HG03565 (cell line): Measurements from ENCODE around the gene SYCP2.

Experiments
- ATAC-seq: cut with Tn5 transposase; IDR thresholded peaks from one replicate; pipeline ENCODE4 v1.9.1; 2021; ENCODE audit warnings: mild to moderate bottlenecking, moderate library complexity; ENCODE audit not compliant: unreplicated experiment

SYCP2 gene

GRCh38 chr20:59945731-59946130, 12.3 kb upstream of the SYCP2 start:
- ATAC-seq = no peak

GRCh38 chr20:59945175-59945574, 11.7 kb upstream of the SYCP2 start:
- no peak for ATAC-seq

- no peak for ATAC-seq
These were observed 11.3 kb upstream of the SYCP2 start for GRCh38 chr20:59944726-59945125.

GRCh38 chr20:59942245-59942644, 8.8 kb upstream of the SYCP2 start:
- no peak for ATAC-seq

- no peak for ATAC-seq
These were observed 7.5 kb upstream of the SYCP2 start for GRCh38 chr20:59940956-59941294.

- peak; percentile 84 for ATAC-seq
These were observed 6.9 kb upstream of the SYCP2 start, which contains the start of the genes FAM217B and PPP1R3D for GRCh38 chr20:59940129-59940955. TSS of gene FAM217B (plus strand) at chr20:59940389. CDS start at chr20:59943944, 3,555 bp downstream. TSS of gene PPP1R3D (minus strand) at chr20:59940305. CDS start at chr20:59939931, 374 bp downstream.

GRCh38 chr20:59939879-59940128, 6.4 kb upstream of the SYCP2 start:
- peak; percentile 15 for ATAC-seq

- no peak for ATAC-seq
These were observed 5.8 kb upstream of the SYCP2 start for GRCh38 chr20:59939052-59939878.

GRCh38 chr20:59938696-59939051, 5.2 kb upstream of the SYCP2 start:
- no peak for ATAC-seq

GRCh38 chr20:59938221-59938620, 4.8 kb upstream of the SYCP2 start:
- no peak for ATAC-seq

GRCh38 chr20:59937150-59937549, 3.7 kb upstream of the SYCP2 start:
- no peak for ATAC-seq

- ATAC-seq = no peak
These were observed 3.0 kb upstream of the SYCP2 start for GRCh38 chr20:59936409-59936808.

GRCh38 chr20:59935457-59936185, 2.2 kb upstream of the SYCP2 start:
- no peak for ATAC-seq

GRCh38 chr20:59933849-59934585, 580 bp upstream of the SYCP2 start:
- ATAC-seq = peak; percentile 80

GRCh38 chr20:59932616-59933295, 681 bp downstream of the SYCP2 start:
- no peak for ATAC-seq

- ATAC-seq = no peak
These were observed 1.7 kb downstream of the SYCP2 start for GRCh38 chr20:59931511-59932312.

GRCh38 chr20:59925899-59926298, 7.5 kb downstream of the SYCP2 start:
- no peak for ATAC-seq

- no peak for ATAC-seq
These were observed 8.1 kb downstream of the SYCP2 start for GRCh38 chr20:59925359-59925758.

GRCh38 chr20:59923514-59923913, 9.9 kb downstream of the SYCP2 start:
- ATAC-seq = no peak

- no peak for ATAC-seq
These were observed 12.5 kb downstream of the SYCP2 start for GRCh38 chr20:59920944-59921343.
